Dendritic cell treated with granulocyte-macrophage colony-stimulating factor and Interleukin-4, amounts not matched to agents 40 ng/mL and 50 ng/mL, for 4 days (primary cell): ENCODE measurements around the gene FIGNL2.
A peak's percentile ranks its signal among the peaks of the same experiment; 100 is the strongest.
"Not testable (repeated sequence)": the region's sequence is repeated elsewhere in the genome, so short reads cannot be mapped to it uniquely, and the experiment has no call there.

Experiments used
- H3K27ac Mint-ChIP-seq: one replicate; pipeline ENCODE4 v1.8.0; 2022; ENCODE audit warnings: mild to moderate bottlenecking, mixed read lengths
- H3K27me3 Mint-ChIP-seq: one replicate; pipeline ENCODE4 v1.8.0; 2022; ENCODE audit warnings: mild to moderate bottlenecking, mixed read lengths
- H3K36me3 Mint-ChIP-seq: one replicate; pipeline ENCODE4 v1.8.0; 2022; ENCODE audit warnings: low read depth, mixed read lengths
- H3K4me1 Mint-ChIP-seq: one replicate; pipeline ENCODE4 v1.8.0; 2022; ENCODE audit warnings: low read depth, mixed read lengths
- H3K4me3 Mint-ChIP-seq: one replicate; pipeline ENCODE4 v1.8.0; 2022; ENCODE audit warnings: mild to moderate bottlenecking, moderate library complexity, mixed read lengths
- H3K9me3 Mint-ChIP-seq: one replicate; pipeline ENCODE4 v1.8.0; 2022; ENCODE audit warnings: mixed read lengths
- intact Hi-C: fragments of 100-400 bp; cut with micrococcal nuclease; formaldehyde crosslinking; loops from one replicate; pipeline ENCODE4 v1.15.0; 2022

FIGNL2 gene

DNA sequence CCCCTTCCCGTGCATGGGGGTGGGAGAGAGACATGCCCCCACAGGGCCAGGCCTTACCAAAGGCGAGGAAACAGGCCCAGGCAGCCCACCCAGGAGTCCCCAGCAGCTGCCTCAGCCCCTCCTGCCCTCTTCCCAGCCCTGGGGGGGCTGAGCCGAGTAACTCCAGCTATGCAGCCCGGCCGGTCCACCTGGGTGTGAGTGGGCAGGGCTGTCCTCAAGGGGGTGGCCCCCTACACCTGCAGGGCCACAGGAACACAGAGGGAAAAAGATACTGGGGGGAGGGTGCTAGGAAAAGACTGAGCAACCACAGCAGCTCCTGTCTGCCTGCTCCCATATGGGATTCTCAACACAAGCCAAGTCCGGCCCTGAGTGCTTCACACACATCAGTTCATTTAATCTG lies 7.6 kb downstream of the FIGNL2 start:
- intact Hi-C loops: no loop called here
- H3K27me3 Mint-ChIP-seq: peaks cover 63% of the 10 kb centered on the region
- no peaks in the 10 kb centered on the region for H3K36me3 Mint-ChIP-seq
- no peaks in the 10 kb centered on the region for H3K9me3 Mint-ChIP-seq
- no peak overlapping the region for H3K4me3 Mint-ChIP-seq
- H3K27ac Mint-ChIP-seq: no peak overlapping the region
- peaks cover 47% of the 10 kb centered on the region for H3K4me1 Mint-ChIP-seq

DNA sequence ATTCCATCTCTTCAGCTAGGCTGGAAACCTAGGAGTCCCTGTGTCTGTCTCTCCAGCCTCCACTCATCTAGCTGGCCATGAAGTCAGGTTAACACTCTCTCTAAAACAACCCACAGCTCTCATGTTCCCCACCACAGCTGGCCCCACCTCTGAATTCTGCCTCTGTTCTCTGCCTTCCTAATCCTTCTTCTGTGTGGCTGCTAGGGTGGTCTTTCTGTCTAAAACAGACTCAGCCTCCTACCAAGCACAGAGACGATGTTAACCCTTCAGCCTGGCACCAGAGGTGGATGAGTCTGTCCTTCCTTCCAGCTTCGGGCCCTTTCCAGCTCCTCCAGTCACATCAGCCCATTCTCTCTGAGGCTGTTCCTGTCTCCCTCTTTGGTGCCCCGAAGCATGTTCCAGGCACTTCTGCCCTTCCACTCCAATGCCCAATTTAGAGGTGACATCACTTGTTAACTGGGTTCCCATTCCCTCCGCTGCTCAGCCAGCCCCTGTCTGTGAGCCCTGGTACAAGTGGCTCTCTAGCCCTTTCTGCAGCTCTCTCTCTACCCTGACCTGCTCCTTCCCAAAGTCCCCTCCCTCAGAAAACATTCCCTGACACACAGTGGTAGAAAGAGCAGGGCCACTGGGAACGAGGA lies 9.1 kb downstream of the FIGNL2 start:
- no peaks in the 10 kb centered on the region for H3K9me3 Mint-ChIP-seq
- no peaks in the 10 kb centered on the region for H3K36me3 Mint-ChIP-seq
- intact Hi-C loops: no loop called here
- H3K27me3 Mint-ChIP-seq: peaks cover 48% of the 10 kb centered on the region
- no peak overlapping the region for H3K4me3 Mint-ChIP-seq
- H3K4me1 Mint-ChIP-seq: peaks cover 40% of the 10 kb centered on the region
- H3K27ac Mint-ChIP-seq: peak overlapping the region; percentile 70

DNA sequence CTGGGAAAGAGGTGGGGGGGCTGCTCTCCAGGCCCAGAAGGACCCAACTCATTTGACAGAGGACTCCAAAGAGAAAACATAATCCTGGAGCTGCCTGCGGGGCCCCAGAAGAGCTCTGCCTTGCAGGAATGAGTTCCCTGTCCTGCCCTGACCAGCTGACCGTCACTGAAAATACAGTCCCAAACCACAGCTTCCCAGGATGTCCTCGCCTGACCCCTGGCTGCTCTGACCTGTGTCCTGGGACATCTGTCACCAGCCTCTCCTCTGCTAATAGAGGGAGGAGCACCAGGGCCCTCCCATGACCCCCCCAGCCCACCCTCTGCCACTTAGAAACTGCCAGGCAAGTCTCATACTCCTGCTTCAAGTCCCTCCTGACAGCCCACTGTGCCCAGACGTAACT lies 9.8 kb downstream of the FIGNL2 start:
- Mint-ChIP-seq H3K27ac (peak overlapping the region; percentile 70), H3K27me3 (peaks cover 44% of the 10 kb centered on the region)
- intact Hi-C loops: no loop called here

DNA sequence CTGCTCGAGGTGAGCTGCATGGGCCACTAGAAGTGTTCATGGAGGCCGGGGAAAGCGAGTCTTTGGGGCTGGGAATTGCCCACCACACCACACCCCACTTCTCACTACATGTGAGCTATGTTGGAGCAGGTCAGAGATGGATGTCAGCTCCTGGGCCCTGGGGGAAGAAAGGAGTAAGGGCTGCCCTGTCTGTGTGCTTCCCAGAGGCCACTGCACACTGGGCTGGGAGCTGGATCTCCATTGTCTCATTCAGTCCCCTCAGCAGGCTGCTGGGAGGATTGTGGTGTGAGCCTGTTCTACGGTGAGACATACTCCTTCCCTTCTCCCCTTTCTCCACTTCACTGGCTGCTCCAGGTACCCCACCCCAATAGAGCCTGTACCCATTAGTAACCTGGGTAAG lies 10.5 kb downstream of the FIGNL2 start:
- no peak overlapping the region for H3K4me3 Mint-ChIP-seq
- H3K27me3 Mint-ChIP-seq: peaks cover 46% of the 10 kb centered on the region
- H3K9me3 Mint-ChIP-seq: no peaks in the 10 kb centered on the region

More for the DNA sequence above, 9.8 kb downstream of the FIGNL2 start:
- no peaks in the 10 kb centered on the region for H3K36me3 Mint-ChIP-seq
- no peak overlapping the region for H3K4me3 Mint-ChIP-seq
- H3K4me1 Mint-ChIP-seq: peaks cover 41% of the 10 kb centered on the region
- no peaks in the 10 kb centered on the region for H3K9me3 Mint-ChIP-seq

DNA sequence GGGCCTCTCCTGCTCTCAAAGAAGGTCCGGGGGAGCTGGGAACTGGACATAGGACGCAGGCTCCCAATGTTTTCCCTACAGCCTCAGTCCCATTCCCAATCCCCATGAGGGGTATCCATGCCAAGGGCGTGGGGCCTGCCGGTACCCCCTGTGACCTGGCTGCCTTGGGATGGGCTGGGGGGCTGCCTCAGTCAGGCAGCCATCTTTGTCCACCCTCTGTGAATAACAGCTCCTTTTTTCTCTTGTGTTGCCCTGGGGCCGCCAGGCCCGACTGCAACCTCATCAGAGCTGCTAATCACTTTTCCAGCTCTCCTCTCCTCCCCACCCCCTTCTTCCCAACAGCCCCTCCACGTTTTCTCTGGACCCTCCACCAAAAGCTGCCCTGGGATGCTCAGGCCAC lies 11.2 kb downstream of the FIGNL2 start:
- Mint-ChIP-seq H3K4me1 (peaks cover 56% of the 10 kb centered on the region), H3K36me3 (no peaks in the 10 kb centered on the region), H3K27ac (no peak overlapping the region), H3K9me3 (no peaks in the 10 kb centered on the region), H3K4me3 (no peak overlapping the region), H3K27me3 (peaks cover 46% of the 10 kb centered on the region)
- intact Hi-C loops: no loop called here

More for the DNA sequence above, 10.5 kb downstream of the FIGNL2 start:
- Mint-ChIP-seq H3K36me3 (no peaks in the 10 kb centered on the region), H3K4me1 (peaks cover 48% of the 10 kb centered on the region), H3K27ac (peak overlapping the region; percentile 70)
- intact Hi-C loops: no loop called here

DNA sequence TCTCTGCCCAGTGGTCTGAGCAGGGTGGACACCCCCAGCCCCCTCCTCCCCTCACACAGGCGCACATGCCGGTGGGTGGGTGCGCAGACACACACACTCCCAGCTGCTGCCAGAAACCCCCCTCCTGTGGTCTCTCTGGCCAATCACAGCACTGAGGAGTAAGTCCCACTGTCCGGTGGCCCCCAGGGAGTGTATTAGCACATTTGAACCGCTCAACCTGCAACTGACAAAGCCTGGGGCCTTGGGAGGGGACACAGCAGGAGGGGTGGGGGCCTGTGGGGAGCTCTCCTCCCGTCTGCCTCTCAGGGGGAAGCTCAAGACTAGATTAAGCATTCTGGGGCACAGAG lies 11.7 kb downstream of the FIGNL2 start:
- intact Hi-C loops: no loop called here
- no peak overlapping the region for H3K4me3 Mint-ChIP-seq
- no peaks in the 10 kb centered on the region for H3K9me3 Mint-ChIP-seq
- H3K4me1 Mint-ChIP-seq: peaks cover 59% of the 10 kb centered on the region
- H3K27ac Mint-ChIP-seq: no peak overlapping the region
- H3K36me3 Mint-ChIP-seq: no peaks in the 10 kb centered on the region
- H3K27me3 Mint-ChIP-seq: peaks cover 44% of the 10 kb centered on the region

DNA sequence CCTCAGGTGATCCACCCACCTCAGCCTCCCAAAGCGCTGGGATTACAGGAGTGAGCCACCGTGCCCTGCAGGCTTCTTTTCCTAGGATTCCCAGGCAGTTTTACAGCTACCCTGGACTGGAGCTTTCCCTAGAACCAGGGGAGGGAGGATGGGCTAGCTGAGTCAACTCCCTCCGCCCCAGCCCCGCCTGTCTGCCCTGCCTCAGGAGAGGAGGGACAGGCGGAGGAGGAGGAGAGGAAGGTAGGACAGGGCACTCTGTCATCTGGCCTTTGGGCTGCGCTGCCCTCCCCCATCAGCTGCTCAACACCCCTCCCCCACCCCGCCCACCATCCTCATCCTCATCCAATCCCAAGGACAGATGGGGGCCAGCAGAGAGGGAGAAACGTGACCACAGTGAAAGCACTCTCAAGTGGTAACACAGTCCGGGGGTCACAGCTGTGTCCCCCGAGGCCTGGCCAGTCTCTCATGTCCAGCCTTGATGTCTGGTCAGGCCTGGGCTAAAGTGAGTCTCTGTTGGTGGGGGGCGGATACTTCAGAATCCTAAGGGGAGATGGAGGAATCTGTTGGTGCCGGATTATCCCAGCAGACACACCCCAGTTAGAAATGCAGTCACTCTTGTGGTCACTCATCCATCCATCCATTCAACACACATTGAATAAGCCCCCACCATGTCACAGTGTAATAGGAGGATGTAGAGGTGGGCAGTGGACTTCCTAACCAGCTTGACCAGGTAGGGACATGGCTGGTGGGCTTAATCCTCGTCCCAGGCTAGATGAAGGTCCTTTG lies 12.3 kb downstream of the FIGNL2 start:
- Mint-ChIP-seq H3K4me1 (peaks cover 64% of the 10 kb centered on the region), H3K27me3 (peaks cover 43% of the 10 kb centered on the region), H3K36me3 (no peaks in the 10 kb centered on the region), H3K4me3 (no peak overlapping the region), H3K27ac (no peak overlapping the region), H3K9me3 (no peaks in the 10 kb centered on the region)
- intact Hi-C loops: no loop called here

DNA sequence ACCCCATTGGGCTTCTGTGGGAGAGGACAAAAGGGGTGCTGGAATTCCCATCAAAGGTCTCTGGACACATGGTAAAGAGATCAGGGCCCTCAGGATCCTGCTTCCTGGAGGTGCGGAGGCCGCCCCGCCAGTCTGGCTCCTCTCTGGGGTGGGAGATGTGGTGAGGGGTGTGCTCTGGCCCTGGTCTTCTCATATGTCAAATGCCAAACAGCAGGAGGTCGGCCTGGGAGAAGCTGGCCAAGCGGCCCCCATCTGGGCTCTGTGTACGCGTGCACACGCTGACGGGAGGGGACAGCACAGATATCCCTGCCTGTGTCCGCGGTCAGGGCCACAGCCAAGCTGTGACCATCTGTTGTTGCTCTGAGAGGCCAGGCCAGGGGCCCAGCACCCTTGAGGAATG lies 14.1 kb downstream of the FIGNL2 start:
- H3K27ac Mint-ChIP-seq: no peak overlapping the region
- no peaks in the 10 kb centered on the region for H3K9me3 Mint-ChIP-seq
- peaks cover 42% of the 10 kb centered on the region for H3K27me3 Mint-ChIP-seq
- no peak overlapping the region for H3K4me3 Mint-ChIP-seq
- H3K4me1 Mint-ChIP-seq: peaks cover 61% of the 10 kb centered on the region
- no peaks in the 10 kb centered on the region for H3K36me3 Mint-ChIP-seq
- intact Hi-C loops: no loop called here

DNA sequence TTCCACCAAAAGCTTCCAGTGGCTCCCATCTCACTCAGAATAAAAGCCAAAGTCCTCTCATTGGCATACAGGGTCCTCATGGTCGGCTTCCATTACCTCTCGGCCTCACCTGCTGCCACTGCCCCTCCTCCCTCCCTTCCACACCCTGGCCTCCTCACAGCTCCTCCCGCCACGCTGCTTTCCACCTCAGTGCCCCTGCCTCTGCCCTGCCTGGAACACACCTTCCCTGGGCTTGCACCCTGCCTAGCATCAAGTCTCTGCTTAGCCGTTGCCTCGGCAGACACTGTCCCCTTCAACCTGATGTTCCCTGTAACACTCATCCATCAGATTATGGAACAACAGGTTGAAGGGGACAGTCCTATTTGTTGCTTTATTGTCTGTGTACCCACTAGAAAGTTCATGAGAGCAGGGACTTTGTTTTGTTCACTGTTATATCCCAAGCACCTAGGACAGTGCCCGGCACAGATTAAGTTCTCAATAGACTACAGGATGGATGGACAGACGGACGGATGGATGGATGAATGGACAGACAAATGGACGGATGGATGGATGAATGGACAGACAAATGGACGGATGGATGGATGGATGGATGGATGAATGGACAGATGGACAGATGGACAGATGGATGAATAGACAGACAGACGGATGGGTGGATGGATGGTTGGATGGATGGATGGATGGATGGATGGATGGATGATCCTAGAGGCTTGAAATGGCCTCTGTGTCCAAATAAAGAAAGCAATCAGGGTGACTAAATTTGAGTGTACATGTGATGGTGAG lies 14.9 kb downstream of the FIGNL2 start:
- no peak overlapping the region for H3K27ac Mint-ChIP-seq
- no peak overlapping the region for H3K4me3 Mint-ChIP-seq
- H3K36me3 Mint-ChIP-seq: no peaks in the 10 kb centered on the region
- peaks cover 40% of the 10 kb centered on the region for H3K27me3 Mint-ChIP-seq
- no peaks in the 10 kb centered on the region for H3K9me3 Mint-ChIP-seq
- intact Hi-C loops: no loop called here
- peaks cover 61% of the 10 kb centered on the region for H3K4me1 Mint-ChIP-seq

DNA sequence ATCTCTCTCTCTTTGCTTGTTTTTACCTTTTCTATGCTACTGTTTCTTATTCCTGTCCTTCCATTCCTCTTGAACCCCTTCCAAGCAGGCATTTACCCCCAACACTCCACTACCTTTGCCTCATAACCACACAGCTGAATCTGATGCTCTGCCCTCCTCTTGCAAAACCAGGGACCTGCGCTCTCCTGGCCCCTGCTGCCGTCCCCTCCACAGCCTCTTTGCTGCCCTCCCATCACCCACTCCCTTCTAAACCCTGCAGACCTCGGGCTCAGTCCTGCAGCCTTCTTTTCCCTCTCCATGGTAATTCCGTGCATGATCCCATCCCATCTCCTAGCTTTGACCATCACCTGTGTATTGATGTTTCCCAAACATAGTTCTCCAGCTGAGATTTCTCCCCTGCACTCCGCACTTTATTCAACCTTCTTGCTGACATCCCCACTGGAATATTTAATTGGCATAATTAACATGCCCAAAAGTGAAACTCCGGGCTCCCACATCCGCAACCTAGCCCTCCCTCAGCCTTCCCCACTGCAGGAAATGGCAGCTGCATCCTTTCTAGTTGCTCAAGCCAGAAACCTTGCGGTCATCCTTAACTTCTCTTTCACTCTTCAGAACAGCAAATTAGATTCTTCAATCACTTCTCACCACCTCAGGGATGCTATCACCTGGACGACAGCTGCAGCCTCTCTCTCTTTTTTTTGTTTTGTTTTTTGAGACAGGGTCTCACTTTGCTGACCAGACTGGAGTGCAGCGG lies 16.0 kb downstream of the FIGNL2 start:
- Mint-ChIP-seq H3K9me3 (no peaks in the 10 kb centered on the region), H3K4me1 (peaks cover 62% of the 10 kb centered on the region), H3K36me3 (no peaks in the 10 kb centered on the region), H3K27me3 (peaks cover 37% of the 10 kb centered on the region), H3K27ac (no peak overlapping the region), H3K4me3 (peak overlapping the region; percentile 21)
- intact Hi-C loops: no loop called here

DNA sequence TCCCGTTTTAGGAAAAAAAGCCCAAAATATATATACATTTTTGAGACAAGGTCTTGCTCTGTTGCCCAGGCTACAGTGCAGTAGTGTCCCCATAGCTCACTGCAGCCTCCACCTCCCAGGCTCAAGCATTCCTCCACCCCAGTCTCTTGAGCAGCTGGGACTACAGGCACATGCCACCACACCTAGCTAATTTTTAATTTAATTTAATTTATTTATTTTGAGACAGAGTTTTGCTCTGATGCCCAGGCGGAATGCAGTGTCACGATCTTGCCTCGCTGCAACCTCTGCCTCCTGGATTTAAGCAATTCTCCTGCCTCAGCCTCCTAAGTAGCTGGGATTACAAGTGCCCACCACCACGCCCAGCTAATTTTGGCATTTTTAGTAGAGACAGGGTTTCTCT lies 16.7 kb downstream of the FIGNL2 start:
- H3K9me3 Mint-ChIP-seq, H3K36me3 Mint-ChIP-seq, intact Hi-C loops, H3K27ac Mint-ChIP-seq, H3K4me3 Mint-ChIP-seq: not testable (repeated sequence)
- Mint-ChIP-seq H3K27me3 (peaks cover 36% of the 10 kb centered on the region), H3K4me1 (peaks cover 69% of the 10 kb centered on the region)

DNA sequence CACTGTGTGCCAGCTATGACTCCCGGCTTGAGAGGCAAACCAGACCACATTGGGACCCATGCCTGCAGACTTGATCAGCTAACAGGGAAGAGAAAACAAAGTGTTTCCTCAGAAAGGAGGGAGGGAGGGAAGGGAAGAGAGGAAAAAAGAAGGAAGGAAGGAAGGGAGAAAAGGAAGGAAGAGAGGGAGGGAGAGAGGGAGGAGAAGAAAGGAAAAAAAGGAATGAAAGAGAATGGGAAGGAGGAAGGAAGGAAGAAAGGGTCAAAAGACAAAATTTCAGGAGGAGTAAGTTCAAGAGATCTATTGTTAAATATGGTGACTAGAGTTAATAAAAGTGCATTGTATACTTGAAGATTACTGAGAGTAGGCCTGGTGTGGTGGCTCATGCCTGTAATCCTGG lies 18.9 kb downstream of the FIGNL2 start:
- no peaks in the 10 kb centered on the region for H3K36me3 Mint-ChIP-seq
- no peaks in the 10 kb centered on the region for H3K9me3 Mint-ChIP-seq
- intact Hi-C loops: loop anchor here (2.0 kb wide), 1 partner anchor 45 kb away; no protein-coding TSS in a partner anchor
- H3K4me3 Mint-ChIP-seq: no peak overlapping the region
- H3K27ac Mint-ChIP-seq: no peak overlapping the region
- H3K27me3 Mint-ChIP-seq: peaks cover 38% of the 10 kb centered on the region
- peaks cover 81% of the 10 kb centered on the region for H3K4me1 Mint-ChIP-seq

DNA sequence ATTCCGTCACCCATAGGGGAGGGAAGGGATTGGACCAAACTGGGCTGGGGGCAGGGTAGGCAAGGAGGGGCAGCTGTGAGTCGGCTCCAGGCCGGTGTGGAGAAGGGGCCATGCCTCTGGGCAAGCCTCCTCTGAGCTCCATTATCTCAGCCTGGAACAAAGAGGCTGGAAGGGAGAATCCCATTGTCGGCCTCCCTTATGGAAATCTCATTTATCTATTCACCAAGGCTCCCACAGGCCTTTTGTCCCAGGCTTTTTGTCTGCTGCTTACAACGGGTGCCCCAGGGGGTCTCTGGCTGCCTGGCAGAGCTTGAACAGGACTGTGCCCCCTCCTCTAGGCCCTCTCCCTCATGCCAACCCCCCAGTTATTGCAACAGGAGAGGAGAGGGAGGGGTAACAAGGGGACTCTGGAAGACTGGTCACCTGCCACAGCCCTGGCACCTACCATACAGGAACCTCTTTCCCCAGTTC lies 19.5 kb downstream of the FIGNL2 start:
- Mint-ChIP-seq H3K9me3 (no peaks in the 10 kb centered on the region), H3K4me1 (peaks cover 86% of the 10 kb centered on the region), H3K36me3 (no peaks in the 10 kb centered on the region), H3K27me3 (peaks cover 38% of the 10 kb centered on the region), H3K4me3 (no peak overlapping the region), H3K27ac (peak overlapping the region; percentile 49)
- intact Hi-C loops: loop anchor here (2.0 kb wide), 1 partner anchor 46 kb away; no protein-coding TSS in a partner anchor
